Activated CD8-positive, alpha-beta memory T cell treated with anti-CD3 and anti-CD28 coated beads, Interleukin-2, amount 10 ng/mL, durations not matched to agents 7 days and 5 days (primary cell): ENCODE measurements around the gene THOC5. TPM values are rescaled to one million over a fixed set of nuclear protein-coding genes. Genes with fewer than 3 reads are reported as not detected.
A peak's percentile ranks its signal among the peaks of the same experiment; 100 is the strongest.
"Not testable (repeated sequence)": the region's sequence is repeated elsewhere in the genome, so short reads cannot be mapped to it uniquely, and the experiment has no call there.

Source experiments
- ATAC-seq: fragments of 150-1000 bp; cut with Tn5 transposase; one replicate; pipeline ENCODE4 v1.10.0; 2021; ENCODE audit warnings: moderate library complexity
- CTCF ChIA-PET: fragments of 350-600 bp; sonication (Branson Sonifier 250); formaldehyde crosslinking; loops from one replicate; lab custom pipeline; 2021; ENCODE audit warnings: antibody characterized with exemption; lab: Charles Lee
- DNase-seq: peaks from one replicate; pipeline ENCODE4 v3.0.0-alpha.2; 2020
- H3K27ac Mint-ChIP-seq: one replicate; pipeline ENCODE4 v1.8.0; 2021; ENCODE audit warnings: mild to moderate bottlenecking, mixed read lengths
- H3K27me3 Mint-ChIP-seq: one replicate; pipeline ENCODE4 v1.8.0; 2021; ENCODE audit warnings: mixed read lengths
- H3K36me3 Mint-ChIP-seq: one replicate; pipeline ENCODE4 v1.8.0; 2021; ENCODE audit warnings: mild to moderate bottlenecking, mixed read lengths
- H3K4me1 Mint-ChIP-seq: one replicate; pipeline ENCODE4 v1.8.0; 2021; ENCODE audit warnings: mixed read lengths
- H3K4me3 Mint-ChIP-seq: one replicate; pipeline ENCODE4 v1.8.0; 2021; ENCODE audit warnings: mild to moderate bottlenecking, moderate library complexity, mixed read lengths
- H3K9me3 Mint-ChIP-seq: one replicate; pipeline ENCODE4 v1.8.0; 2022; ENCODE audit warnings: low read depth, mixed read lengths
- total RNA-seq, 2 experiments: library from RNA; stranded (reverse); gene quantifications; one replicate each; pipeline ENCODE4 v1.2.3, GENCODE V29; 2021

THOC5 gene
- total RNA-seq, 2 experiments from 2014 or later: 57.5 to 62.9 TPM

DNA sequence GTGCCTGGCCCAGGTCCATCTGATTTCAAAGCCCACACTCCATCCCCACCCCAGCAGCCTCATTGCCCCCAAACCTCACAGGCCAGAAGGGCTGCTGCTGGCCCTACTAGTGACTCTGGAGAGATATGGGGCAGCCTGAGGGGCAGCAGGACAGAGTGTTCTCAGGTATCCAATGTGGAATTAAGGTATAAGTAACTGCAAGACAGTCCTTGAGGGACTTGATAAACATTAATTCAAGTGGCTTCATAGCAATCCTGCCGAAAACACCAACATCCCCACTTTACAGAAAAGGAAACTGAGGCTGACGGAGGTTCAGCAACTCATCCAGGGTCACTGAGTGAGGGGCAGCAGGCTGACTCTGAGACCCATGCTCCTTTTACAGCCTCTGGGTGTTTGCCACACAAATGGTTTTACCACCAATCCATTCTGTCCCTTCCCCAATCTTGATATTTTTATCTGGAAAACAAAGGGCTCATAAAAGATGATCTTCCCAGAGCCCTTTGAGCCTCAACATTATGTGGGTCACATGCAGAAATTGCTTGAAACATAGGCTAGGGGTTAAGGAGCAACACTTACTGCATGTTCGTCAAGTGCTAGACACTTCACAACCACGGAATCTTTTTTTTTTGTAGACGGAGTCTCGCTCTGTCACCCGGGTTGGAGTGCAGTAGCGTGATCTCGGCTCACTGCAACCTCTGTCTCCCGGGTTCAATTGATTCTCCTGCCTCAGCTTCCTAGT lies 25.1 kb upstream of the THOC5 start:
- no peak for DNase-seq
- H3K9me3 Mint-ChIP-seq: no peaks in the 10 kb centered on the region

DNA sequence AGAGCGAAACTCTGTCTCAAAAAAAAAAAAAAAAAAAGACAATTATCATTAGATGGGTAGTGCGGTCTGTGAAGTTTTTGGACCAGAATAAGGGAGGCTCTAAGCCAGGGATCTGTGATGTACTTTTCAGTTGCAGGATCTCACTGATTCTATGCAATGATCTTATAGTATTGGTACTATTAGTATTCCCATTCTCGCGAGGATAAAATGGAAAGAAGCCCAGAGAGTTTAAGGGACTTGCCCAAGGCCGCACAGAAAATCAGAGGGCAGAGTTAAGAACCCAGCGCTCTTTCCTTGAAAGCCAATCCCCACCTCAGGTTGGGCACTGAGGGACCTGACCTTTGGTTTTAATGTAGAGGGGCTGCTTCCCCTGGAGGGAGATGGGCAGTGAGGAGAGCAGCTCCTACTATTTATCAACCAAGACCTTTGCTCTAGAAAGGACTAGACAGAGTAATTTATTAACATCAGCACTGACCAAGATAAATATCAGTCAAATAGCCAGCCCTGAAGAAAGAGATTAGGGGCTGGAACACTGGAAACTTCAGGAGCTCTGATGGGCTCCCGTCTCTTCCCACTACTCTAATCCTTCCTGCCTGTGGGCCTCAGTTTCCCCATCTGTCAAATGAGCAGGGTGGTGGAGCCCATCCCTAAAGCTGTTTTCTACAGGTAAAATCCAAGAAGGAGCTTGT lies 21.3 kb upstream of the THOC5 start:
- ATAC-seq (no peak), DNase-seq (no peak)
- CTCF ChIA-PET: interaction anchor here (1.3 to 1.4 kb wide), 2 partner anchors 15 to 21 kb away, joined by 3 to 4 read pairs; partner anchors contain the start of gene THOC5
- H3K27ac Mint-ChIP-seq: no peak overlapping the region
- no peaks in the 10 kb centered on the region for H3K27me3 Mint-ChIP-seq
- peaks cover 1% of the 10 kb centered on the region for H3K4me1 Mint-ChIP-seq
- H3K9me3 Mint-ChIP-seq: no peaks in the 10 kb centered on the region
- H3K4me3 Mint-ChIP-seq: no peak overlapping the region
- H3K36me3 Mint-ChIP-seq: peaks cover 2% of the 10 kb centered on the region

More for the DNA sequence above, 25.1 kb upstream of the THOC5 start:
- Mint-ChIP-seq H3K27me3 (no peaks in the 10 kb centered on the region), H3K4me1 (peaks cover 18% of the 10 kb centered on the region), H3K27ac (no peak overlapping the region), H3K36me3 (peaks cover 2% of the 10 kb centered on the region), H3K4me3 (no peak overlapping the region)
- CTCF ChIA-PET: interaction anchor here (0.7 to 1.2 kb wide), 2 partner anchors 27 to 1165 kb away, joined by 4 read pairs; no protein-coding TSS in a partner anchor
- no peak for ATAC-seq

DNA sequence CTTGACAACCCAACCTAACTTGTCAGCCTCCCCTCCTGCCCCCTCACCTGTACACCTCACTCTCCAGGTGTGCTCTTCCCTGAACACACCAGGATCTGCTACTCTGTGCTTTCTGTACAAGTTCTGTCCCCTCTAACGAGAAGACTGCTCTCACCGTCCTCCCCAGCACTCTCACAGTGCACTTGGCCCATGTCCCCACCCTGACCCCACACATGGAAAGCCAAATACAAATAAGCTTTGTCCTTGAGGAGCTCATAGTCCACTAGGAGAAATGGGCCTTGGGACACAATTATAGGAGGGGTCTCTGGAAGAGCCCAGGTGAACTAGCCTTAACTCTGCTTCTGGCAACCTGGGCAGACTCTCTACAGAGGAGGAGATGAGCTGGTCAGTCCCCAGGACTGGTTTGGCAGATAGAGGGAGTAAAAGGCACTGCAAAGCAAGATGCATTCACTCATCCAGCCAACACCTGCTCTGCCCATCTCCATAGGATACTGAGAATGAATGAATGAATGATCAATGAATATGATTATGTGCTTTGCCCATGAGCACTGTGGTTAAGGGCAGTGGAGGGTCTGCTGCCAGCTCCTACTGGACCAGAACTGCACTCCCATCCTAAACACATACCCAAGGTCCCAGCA lies 17.5 kb upstream of the THOC5 start:
- Mint-ChIP-seq H3K27ac (no peak overlapping the region), H3K4me3 (no peak overlapping the region)
- CTCF ChIA-PET: no interaction called here

DNA sequence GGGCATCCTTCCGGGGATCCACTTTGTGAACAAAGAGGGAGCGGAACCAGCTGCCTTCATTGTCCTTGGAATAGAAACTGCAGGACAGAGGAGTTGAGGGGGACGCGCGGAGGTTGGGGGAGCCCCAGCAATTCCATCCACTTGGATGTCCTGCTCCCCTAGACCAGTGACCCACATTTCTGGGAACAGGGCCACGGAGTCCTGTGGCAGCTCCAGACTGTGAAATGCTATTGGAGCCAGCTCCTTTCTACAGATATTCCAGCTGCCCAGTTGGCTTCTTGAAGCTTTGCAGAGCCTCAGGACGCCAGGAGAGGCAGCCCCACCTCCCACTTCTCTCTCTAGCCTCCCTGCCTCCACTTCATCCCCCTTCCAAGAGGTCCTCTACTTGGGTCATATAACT lies 16.9 kb upstream of the THOC5 start:
- peaks cover 8% of the 10 kb centered on the region for H3K36me3 Mint-ChIP-seq
- no peaks in the 10 kb centered on the region for H3K27me3 Mint-ChIP-seq
- CTCF ChIA-PET: no interaction called here
- ATAC-seq (no peak), DNase-seq (no peak)
- H3K4me1 Mint-ChIP-seq: no peaks in the 10 kb centered on the region
- no peak overlapping the region for H3K27ac Mint-ChIP-seq
- H3K4me3 Mint-ChIP-seq: no peak overlapping the region
- no peaks in the 10 kb centered on the region for H3K9me3 Mint-ChIP-seq

More for the DNA sequence above, 17.5 kb upstream of the THOC5 start:
- Mint-ChIP-seq H3K36me3 (peaks cover 8% of the 10 kb centered on the region), H3K9me3 (no peaks in the 10 kb centered on the region), H3K27me3 (no peaks in the 10 kb centered on the region), H3K4me1 (no peaks in the 10 kb centered on the region)
- DNase-seq (no peak), ATAC-seq (no peak)

DNA sequence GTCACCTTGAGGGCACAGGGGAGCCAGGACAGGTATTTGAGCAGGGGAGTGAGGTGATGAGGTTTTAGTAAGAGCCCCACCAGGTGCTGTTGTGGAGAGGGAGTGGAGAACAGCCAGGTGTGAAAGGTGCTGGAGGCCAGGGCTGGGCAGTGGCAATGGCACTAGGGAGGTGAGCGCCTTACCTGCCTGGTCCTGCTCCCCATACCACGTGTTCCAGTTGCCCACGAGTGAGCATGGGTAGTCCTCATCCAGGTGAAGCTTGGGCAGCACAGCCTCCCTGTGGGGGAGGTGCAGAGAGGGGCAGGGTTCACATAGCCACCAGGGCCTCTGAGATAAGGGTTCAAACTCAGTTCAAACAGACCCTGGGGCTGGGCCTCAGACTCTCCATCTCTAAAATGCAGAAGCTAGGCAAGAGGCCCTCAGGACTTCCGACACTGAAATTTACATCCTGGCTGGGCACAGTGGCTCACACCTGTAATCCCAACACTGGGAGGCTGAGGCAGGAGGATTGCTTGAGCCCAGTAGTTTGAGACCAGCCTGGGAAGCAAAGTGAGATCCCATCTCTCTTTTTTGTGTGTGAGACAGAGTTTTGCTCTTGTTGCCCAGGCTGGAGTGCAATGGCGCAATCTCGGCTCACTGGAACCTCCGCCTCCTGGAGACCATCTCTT lies 15.6 kb upstream of the THOC5 start:
- DNase-seq (no peak), ATAC-seq (no peak)
- Mint-ChIP-seq H3K4me3 (no peak overlapping the region), H3K4me1 (no peaks in the 10 kb centered on the region), H3K27me3 (no peaks in the 10 kb centered on the region), H3K36me3 (peaks cover 8% of the 10 kb centered on the region), H3K27ac (no peak overlapping the region), H3K9me3 (no peaks in the 10 kb centered on the region)
- CTCF ChIA-PET: no interaction called here

- Mint-ChIP-seq H3K27ac (no peak overlapping the region), H3K9me3 (no peaks in the 10 kb centered on the region), H3K36me3 (peaks cover 8% of the 10 kb centered on the region), H3K4me1 (no peaks in the 10 kb centered on the region), H3K27me3 (no peaks in the 10 kb centered on the region), H3K4me3 (no peak overlapping the region)
- ATAC-seq (no peak), DNase-seq (no peak)
- CTCF ChIA-PET: no interaction called here
Measured at GRCh38 chr22:29567338-29567737, 13.8 kb upstream of the THOC5 start.

DNA sequence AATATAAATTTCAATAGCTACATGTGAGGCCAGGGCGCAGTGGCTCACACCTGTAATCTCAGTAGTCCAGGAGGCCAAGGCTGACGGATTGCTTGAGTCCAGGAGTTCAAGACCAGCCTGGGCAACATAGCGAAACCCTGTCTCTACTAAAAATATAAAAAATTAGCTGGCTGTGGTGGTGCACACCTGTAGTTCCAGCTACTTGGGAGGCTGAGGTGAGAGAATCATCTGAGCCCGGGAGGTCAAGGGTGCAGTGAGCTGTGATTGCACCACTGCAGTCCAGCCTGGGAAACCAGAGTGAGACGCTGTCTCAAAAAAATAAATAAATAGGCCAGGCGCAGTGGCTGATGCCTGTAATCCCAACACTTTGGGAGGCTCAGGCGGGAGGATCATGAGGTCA lies 13.0 kb upstream of the THOC5 start:
- H3K27ac Mint-ChIP-seq, H3K27me3 Mint-ChIP-seq, ATAC-seq, H3K9me3 Mint-ChIP-seq, CTCF ChIA-PET, H3K4me1 Mint-ChIP-seq, DNase-seq, H3K4me3 Mint-ChIP-seq: not testable (repeated sequence)
- H3K36me3 Mint-ChIP-seq: peaks cover 14% of the 10 kb centered on the region

DNA sequence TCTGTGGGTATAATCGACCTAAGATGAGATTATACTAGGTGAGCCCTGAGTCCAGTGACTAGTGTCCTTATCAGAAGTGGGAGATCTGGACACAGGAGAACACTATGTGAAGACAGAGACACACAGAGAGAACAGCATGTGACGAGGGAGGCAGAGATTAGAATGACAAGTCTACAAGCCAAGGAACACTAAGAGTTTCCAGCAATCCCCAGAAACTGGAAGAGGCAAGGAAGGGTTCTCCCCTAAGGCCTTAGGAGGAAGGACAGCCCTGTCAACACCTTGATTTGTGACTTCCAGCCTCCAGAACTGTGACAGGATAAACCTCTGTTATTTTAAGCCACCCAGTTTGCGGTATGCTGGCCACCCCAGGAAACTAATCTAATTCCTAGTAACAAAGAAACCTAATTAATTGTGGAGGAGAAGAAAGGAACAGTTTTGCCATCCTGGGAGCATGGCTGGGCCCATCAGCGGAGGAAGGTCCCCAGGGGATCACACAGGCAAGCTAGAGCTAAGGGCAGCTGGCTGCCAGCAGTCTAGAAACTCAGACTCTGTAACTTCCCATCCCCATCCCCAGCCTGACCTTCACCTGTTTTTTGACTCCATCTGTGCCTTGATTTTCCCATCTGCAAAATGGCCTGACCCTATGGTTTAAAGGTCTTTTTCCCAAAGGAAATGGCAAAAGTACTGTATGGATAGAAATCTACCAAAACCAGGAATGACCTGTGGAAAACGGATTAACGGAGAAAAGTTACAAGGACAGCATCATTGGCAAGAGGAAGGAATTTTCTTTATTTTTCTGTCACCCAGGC lies 10.3 kb upstream of the THOC5 start:
- DNase-seq: no peak

GRCh38 chr22:29559853-29560252 lies 6.3 kb upstream of the THOC5 start:
- CTCF ChIA-PET: no interaction called here
- no peaks in the 10 kb centered on the region for H3K4me1 Mint-ChIP-seq
- ATAC-seq (no peak), DNase-seq (no peak)
- no peak overlapping the region for H3K4me3 Mint-ChIP-seq
- H3K9me3 Mint-ChIP-seq: no peaks in the 10 kb centered on the region
- no peaks in the 10 kb centered on the region for H3K27me3 Mint-ChIP-seq
- peaks cover 10% of the 10 kb centered on the region for H3K36me3 Mint-ChIP-seq
- H3K27ac Mint-ChIP-seq: no peak overlapping the region

More for the DNA sequence above, 10.3 kb upstream of the THOC5 start:
- Mint-ChIP-seq H3K27me3 (no peaks in the 10 kb centered on the region), H3K36me3 (peaks cover 13% of the 10 kb centered on the region), H3K4me1 (no peaks in the 10 kb centered on the region), H3K9me3 (no peaks in the 10 kb centered on the region), H3K4me3 (no peak overlapping the region), H3K27ac (no peak overlapping the region)
- no peak for ATAC-seq
- CTCF ChIA-PET: no interaction called here

DNA sequence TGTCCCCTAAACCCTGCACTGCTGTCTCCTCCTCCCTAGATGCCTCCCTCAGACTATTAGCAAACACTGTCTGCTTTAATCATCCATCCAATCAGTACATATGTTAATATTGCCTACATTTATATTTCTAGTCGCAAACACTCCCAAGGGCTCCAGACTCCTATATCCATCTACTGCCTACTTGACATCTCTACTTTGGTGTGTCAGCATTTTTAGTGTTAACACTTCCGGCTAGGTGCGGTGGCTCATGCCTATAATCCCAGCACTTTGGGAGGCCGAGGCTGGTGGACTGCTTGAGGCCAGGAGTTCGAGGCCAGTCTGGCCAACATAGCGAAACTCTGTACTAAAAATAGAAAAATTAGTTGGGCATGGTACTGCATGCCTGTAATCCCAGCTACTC lies 5.5 kb upstream of the THOC5 start:
- no peak overlapping the region for H3K27ac Mint-ChIP-seq
- DNase-seq (no peak), ATAC-seq (no peak)
- no peaks in the 10 kb centered on the region for H3K4me1 Mint-ChIP-seq
- peaks cover 10% of the 10 kb centered on the region for H3K36me3 Mint-ChIP-seq
- H3K9me3 Mint-ChIP-seq: no peaks in the 10 kb centered on the region
- CTCF ChIA-PET: no interaction called here
- no peaks in the 10 kb centered on the region for H3K27me3 Mint-ChIP-seq
- H3K4me3 Mint-ChIP-seq: no peak overlapping the region

- CTCF ChIA-PET: interaction anchor here (0.5 to 1.5 kb wide), 3 partner anchors 20 to 81 kb away, joined by 3 to 4 read pairs (median 3); partner anchors contain the start of gene NF2
- Mint-ChIP-seq H3K4me1 (peaks cover 8% of the 10 kb centered on the region), H3K4me3 (no peak overlapping the region), H3K27ac (peak overlapping the region; percentile 61), H3K36me3 (peaks cover 12% of the 10 kb centered on the region), H3K9me3 (no peaks in the 10 kb centered on the region), H3K27me3 (no peaks in the 10 kb centered on the region)
- ATAC-seq (no peak), DNase-seq (no peak)
Measured at GRCh38 chr22:29555065-29555644, 1.6 kb upstream of the THOC5 start.

DNA sequence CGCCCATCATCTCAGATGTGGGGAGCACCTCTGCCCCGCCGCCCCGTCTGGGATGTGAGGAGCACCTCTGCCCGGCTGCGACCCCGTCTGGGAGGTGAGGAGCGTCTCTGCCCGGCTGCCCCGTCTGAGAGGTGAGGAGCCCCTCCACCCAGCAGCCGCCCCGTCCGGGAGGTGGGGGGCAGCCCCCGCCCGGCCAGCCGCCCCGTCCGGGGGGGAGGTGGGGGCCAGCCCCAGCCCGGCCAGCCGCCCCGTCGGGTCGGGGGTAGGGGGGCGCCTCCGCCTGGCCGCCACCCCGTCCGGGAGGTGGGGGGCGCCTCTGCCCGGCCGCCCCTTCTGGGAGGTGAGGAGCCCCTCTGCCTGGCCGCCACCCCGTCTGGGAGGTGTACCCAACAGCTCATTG lies 1.2 kb downstream of the THOC5 start:
- H3K9me3 Mint-ChIP-seq: not testable (repeated sequence)

More for the DNA sequence above, 1.2 kb downstream of the THOC5 start:
- H3K4me3 Mint-ChIP-seq: peak overlapping the region; percentile 88
- H3K36me3 Mint-ChIP-seq: peaks cover 28% of the 10 kb centered on the region
- DNase-seq, H3K27me3 Mint-ChIP-seq, CTCF ChIA-PET, ATAC-seq: not testable (repeated sequence)
- peak overlapping the region; percentile 94 for H3K27ac Mint-ChIP-seq
- peaks cover 12% of the 10 kb centered on the region for H3K4me1 Mint-ChIP-seq
